ENCODE data around the gene RSPH6A. TPM values are rescaled to one million over a fixed set of nuclear protein-coding genes. Genes with fewer than 3 reads are reported as not detected.
A peak's percentile ranks its signal among the peaks of the same experiment; 100 is the strongest.

RSPH6A gene
- total RNA-seq, 1 donor = 0.18 TPM

- no peak overlapping the region for H3K4me3 ChIP-seq (ENCODE audit: low read depth, low read length)
- no peak for DNase-seq (ENCODE audit: low read depth)
- TF ChIP-seq CTCF (IDR thresholded peaks at IDR 0.05; ENCODE audit: insufficient read depth, low read length) = no peak
Measured at GRCh38 chr19:45793876-45794275, 21.2 kb downstream of the RSPH6A start.

- no peak for DNase-seq (ENCODE audit: low read depth)
- H3K4me3 ChIP-seq (ENCODE audit: low read depth, low read length) = peak overlapping the region; percentile 55
- TF ChIP-seq CTCF (IDR thresholded peaks at IDR 0.05; ENCODE audit: insufficient read depth, low read length) = no peak
Measured at GRCh38 chr19:45793178-45793564, 21.9 kb downstream of the RSPH6A start.

DNA sequence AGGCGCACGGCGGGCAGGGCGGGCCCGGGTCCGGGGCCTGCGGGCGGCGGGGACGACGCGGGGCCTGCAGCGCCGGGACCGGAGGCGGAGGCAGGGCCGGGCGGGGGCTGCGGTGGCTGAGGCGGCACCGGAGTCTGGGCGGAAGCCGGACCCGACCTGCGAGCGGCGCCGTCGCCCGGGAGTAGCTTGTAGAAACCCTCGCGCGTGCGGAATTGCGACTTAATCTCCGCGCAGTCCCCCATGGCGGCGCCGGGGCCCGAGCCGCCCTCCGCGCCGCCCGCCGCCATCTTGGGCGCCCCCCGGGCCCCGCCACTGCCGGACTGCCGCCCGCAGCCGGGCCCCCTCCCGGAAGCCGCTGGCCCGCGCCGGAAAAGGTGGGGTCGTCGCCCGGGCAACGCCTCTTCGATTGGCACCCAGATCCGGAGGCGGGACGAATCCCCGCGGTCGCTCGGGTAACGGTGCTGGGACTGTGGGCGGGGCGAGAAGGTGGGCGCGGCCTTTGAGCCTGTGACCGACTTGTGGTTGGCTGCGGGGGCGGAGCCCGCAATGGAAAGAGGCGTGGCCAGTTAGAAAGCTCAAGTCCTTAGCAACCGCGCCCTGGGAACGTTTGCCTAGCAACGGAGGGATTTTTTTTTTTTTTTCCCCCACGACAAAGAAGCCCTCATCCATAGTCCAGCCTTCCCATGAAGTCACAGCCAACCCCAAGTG, 22.5 kb downstream of the RSPH6A start, which contains the start of gene DMWD:
Gene DMWD (minus strand): TSS at position 376 of the 708 bp plus-strand sequence. CDS start 89 bp downstream, at position 287.
- H3K4me3 ChIP-seq (ENCODE audit: low read depth, low read length) = peak within 1 kb of the TSS; percentile 93
- TF ChIP-seq CTCF (IDR thresholded peaks at IDR 0.05; ENCODE audit: insufficient read depth, low read length) = no peak
- peak; percentile 98 for DNase-seq (ENCODE audit: low read depth)

- no peak for DNase-seq (ENCODE audit: low read depth)
- peak overlapping the region; percentile 93 for H3K4me3 ChIP-seq (ENCODE audit: low read depth, low read length)
- no peak for TF ChIP-seq CTCF (IDR thresholded peaks at IDR 0.05; ENCODE audit: insufficient read depth, low read length)
Measured at GRCh38 chr19:45791744-45792469, 23.2 kb downstream of the RSPH6A start.

GRCh38 chr19:45790942-45791341, 24.2 kb downstream of the RSPH6A start:
- no peak for DNase-seq (ENCODE audit: low read depth)
- no peak for TF ChIP-seq CTCF (IDR thresholded peaks at IDR 0.05; ENCODE audit: insufficient read depth, low read length)
- H3K4me3 ChIP-seq (ENCODE audit: low read depth, low read length) = peak overlapping the region; percentile 93

- DNase-seq (ENCODE audit: low read depth) = no peak
- no peak overlapping the region for H3K4me3 ChIP-seq (ENCODE audit: low read depth, low read length)
- TF ChIP-seq CTCF (IDR thresholded peaks at IDR 0.05; ENCODE audit: insufficient read depth, low read length) = no peak
Measured at GRCh38 chr19:45789035-45789786, 25.9 kb downstream of the RSPH6A start.

Data from fibroblast of the aortic adventitia (primary cell).